Measurements from ENCODE around the gene CHAD.
"Not testable (repeated sequence)": the region's sequence is repeated elsewhere in the genome, so short reads cannot be mapped to it uniquely, and the experiment has no call there.

The CHAD gene

DNA sequence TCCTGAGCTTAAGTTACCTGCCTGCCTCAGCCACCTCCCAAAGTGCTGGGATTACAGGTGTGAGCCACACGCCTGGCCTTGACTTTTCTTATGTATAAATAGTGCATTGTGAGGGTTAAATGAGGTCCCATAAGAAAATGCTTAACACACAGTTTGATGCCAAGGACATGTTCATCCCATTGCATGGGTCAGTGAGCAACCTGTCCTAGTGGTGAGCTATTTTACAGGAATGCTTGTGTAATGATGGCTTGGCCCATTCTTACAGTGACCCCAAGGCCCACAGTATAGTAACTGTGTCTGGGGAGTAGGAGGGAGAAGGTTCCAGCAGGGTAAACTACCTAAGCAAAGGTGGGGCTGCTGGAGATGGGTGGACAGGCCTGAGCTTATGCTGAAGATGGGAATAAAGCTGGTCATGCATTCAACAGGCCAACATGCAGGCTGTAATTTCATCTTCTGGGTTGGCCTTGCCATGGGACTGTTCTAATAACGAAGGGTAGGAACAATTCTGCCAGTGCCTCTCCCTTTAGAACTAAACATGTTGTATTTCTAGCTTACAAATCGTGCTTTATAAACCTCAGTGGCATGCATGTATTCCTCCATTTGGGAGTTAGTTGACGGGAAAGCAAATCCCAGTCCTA lies 36.4 kb downstream of the CHAD start:
- no peak overlapping the region for H3K4me3 ChIP-seq (ENCODE audit: low read depth, low read length)
- TF ChIP-seq, protein P1, sequence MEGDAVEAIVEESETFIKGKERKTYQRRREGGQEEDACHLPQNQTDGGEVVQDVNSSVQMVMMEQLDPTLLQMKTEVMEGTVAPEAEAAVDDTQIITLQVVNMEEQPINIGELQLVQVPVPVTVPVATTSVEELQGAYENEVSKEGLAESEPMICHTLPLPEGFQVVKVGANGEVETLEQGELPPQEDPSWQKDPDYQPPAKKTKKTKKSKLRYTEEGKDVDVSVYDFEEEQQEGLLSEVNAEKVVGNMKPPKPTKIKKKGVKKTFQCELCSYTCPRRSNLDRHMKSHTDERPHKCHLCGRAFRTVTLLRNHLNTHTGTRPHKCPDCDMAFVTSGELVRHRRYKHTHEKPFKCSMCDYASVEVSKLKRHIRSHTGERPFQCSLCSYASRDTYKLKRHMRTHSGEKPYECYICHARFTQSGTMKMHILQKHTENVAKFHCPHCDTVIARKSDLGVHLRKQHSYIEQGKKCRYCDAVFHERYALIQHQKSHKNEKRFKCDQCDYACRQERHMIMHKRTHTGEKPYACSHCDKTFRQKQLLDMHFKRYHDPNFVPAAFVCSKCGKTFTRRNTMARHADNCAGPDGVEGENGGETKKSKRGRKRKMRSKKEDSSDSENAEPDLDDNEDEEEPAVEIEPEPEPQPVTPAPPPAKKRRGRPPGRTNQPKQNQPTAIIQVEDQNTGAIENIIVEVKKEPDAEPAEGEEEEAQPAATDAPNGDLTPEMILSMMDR (IDR thresholded peaks at IDR 0.05; ENCODE audit: borderline replicate concordance, insufficient read depth, low read depth, low read length): no peak

DNA sequence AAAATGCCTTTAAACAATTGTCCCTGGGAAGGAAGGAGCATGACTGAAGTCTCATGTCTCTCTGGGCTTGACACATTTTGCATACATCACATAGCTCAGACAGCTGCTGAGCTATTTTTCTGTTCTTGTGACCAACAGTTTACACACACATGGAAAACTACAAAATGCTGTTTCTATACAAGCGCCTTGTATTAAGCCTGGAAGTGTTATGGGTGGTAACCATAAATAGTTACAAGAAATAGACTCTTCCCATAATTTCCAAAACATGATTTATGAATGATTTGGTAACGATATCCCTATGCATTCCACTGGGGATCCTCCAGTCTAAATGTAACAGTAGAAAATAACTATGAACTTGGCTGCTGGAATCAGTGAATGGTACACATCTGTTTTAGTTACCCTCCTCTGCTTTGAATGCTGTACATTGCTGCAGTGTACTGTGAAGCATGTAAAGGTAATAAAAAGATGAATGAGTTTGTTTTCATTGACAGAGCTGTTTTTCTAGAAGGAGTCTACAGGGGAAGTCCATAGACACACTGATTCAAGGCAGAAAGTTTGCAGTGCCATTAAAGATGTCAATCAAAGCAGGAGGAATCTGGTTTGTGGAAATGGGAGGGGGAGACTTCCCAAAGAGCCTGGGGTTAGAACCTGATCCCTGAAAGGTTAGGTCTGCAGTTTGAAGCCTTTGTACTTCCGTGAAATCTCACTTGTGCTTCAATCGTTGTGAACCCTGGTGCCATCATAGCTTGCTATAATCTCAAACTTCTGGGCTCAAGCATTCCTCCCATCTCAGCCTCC lies 37.7 kb downstream of the CHAD start:
- H3K4me3 ChIP-seq (ENCODE audit: low read depth, low read length): no peak overlapping the region
- TF ChIP-seq, protein P1 (IDR thresholded peaks at IDR 0.05; ENCODE audit: borderline replicate concordance, insufficient read depth, low read depth, low read length): no peak

DNA sequence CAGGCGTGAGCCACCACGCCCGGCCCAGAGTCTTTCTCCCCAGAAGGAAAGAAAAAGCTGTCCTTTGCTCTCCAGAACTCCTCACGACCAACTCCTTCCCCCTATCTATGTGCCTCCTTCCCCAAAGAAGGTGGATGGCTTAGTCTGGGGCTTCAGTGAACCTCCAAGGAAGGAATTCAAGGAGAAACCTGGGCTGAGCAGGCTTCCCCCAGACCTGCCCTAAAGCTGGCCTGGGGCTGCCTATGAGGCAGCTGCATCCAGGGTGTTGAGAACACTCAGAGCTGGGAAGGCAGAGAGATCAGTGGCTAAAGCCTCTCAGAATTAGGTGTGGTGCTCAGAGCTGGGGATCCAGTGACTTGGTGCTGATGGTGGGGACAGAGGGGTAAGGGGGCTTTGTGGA lies 38.9 kb downstream of the CHAD start:
- H3K4me3 ChIP-seq (ENCODE audit: low read depth, low read length): no peak overlapping the region
- TF ChIP-seq, protein P1 (IDR thresholded peaks at IDR 0.05; ENCODE audit: borderline replicate concordance, insufficient read depth, low read depth, low read length): no peak

DNA sequence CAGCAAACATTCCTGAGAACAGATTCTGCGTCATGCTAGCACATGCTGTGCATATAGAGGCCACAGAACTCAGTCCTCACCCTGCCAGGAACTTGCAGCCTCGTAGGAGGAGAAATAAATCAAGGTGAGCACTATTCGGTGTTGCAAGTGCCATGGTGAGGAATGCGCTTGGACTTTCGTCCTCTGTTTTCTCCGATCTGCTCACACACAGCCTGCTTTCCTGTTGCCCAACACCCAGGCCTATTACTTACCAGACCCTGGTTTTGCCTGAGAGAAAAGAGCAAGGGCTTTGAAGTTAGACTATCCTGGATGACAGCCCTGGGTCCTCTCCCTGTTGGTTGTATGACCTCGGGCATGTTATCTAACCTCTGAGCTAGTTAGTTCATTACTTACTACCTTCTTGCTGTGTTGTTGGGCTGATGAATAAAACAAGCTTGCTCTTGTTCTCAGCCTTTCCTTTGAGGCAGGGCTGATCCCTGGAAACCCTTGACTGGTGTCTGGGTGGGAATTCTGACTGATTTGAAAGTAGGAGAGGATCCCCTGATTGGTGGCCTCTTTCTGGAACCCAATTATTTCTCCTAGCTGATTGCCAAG lies 39.8 kb downstream of the CHAD start:
- H3K4me3 ChIP-seq (ENCODE audit: low read depth, low read length): no peak overlapping the region

GRCh38 chr17:50428126-50428525 lies 40.6 kb downstream of the CHAD start:
- not testable (repeated sequence) for H3K4me3 ChIP-seq (ENCODE audit: low read depth, low read length)

More for the DNA sequence above, 39.8 kb downstream of the CHAD start:
- TF ChIP-seq, protein P1 (IDR thresholded peaks at IDR 0.05; ENCODE audit: borderline replicate concordance, insufficient read depth, low read depth, low read length): no peak

DNA sequence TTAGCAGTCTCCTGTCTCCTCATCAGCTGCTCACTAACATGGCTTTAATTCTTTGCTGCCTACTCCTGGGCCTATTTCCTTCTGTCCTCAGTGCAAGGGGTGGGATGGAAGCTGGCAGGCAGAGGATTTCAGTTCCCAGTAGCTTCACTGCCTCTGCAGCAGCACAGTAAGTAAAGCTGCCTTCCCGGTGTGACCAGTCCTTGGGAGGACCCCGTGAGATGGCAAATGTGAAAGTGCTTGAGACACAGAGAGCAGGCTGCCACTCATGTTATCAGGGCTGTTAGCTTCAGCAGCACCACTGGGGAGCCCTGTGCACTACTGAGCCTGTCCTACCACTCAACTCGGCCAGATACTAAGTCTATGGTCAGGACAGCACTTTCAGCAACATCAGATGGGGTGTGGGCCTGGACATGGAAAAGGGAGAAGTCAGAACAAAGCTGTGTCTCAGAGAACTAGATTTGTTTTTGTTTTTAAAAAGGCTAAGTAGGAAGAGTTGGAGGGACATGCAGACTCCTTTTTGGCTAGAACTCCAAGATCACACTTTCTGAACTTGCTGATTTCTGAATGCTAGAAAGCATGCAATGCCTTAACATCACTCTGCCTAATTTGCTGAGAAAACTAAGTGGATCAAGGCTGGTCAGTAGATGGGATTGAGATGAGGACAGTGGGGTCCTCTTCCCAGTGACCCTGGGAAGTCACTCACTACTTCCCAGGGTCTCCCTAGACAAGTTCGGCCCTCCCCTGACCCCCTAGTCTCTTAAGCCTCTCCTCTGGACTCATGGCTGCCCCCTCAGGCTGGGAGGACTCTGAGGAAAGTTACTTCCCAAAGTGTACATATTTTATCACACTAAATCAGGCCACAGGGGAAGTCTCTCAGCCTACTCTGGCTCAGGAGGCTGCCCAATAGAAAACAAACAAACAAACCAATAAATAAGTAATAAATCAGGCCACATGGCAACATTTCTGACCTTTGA lies 41.6 kb downstream of the CHAD start:
- TF ChIP-seq, protein P1 (IDR thresholded peaks at IDR 0.05; ENCODE audit: borderline replicate concordance, insufficient read depth, low read depth, low read length): peak; percentile 33; the same call in 1 of the 2 replicates
- H3K4me3 ChIP-seq (ENCODE audit: low read depth, low read length): peak overlapping the region; percentile 69

DNA sequence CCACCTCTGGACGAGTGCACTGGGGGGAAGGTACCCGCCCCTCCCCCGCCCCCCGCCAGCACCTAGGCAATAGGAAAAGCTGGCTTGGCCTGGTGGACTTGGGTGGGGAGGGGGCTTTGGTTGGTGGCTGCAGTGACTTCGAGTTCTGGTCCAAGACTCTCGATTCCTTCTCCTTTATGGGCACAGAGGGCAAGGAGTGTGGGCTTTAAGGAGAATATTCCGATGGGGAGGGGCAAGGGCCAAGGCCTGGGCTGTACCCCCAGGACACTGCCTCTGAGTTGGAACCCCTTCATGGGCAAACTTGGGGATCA lies 42.3 kb downstream of the CHAD start:
- TF ChIP-seq, protein P1 (IDR thresholded peaks at IDR 0.05; ENCODE audit: borderline replicate concordance, insufficient read depth, low read depth, low read length): no peak
- H3K4me3 ChIP-seq (ENCODE audit: low read depth, low read length): peak overlapping the region; percentile 69
